IMR-90 (cell line): ENCODE results near the gene MSH2. TPM values are rescaled to one million over a fixed set of nuclear protein-coding genes. Genes with fewer than 3 reads are reported as not detected.
"Not testable (repeated sequence)": the region's sequence is repeated elsewhere in the genome, so short reads cannot be mapped to it uniquely, and the experiment has no call there.

ENCODE experiments used
- ATAC-seq: fragments of 200-7000 bp; cut with Tn5 transposase; 2 replicates; pipeline ENCODE4 v1.9.1; 2020; ENCODE audit warnings: low read depth, mild to moderate bottlenecking, moderate library complexity
- BruUV-seq: library from RNA; stranded (reverse); fragments of 400-500 nt; replicated peaks from 2 replicates; lab custom pipeline; 2021; lab: Mats Ljungman, UMichigan
- CTCF ChIA-PET: fragments of 300-600 bp; formaldehyde crosslinking; extraction: SDS; loops from one replicate; lab custom pipeline; 2021; ENCODE audit warnings: antibody characterized with exemption; lab: Yijun Ruan, JAX
- POLR2A ChIA-PET: fragments of 300-600 bp; sonication (Branson Sonifier 250); formaldehyde crosslinking; loops from one replicate; lab custom pipeline; 2022; ENCODE audit warnings: antibody characterized with exemption; ENCODE audit not compliant: unreplicated experiment; lab: Charles Lee
- DNase-seq: peaks from one replicate; pipeline ENCODE4 v3.0.0; 2013
- H2AFZ ChIP-seq: replicated peaks from 2 replicates; pipeline ENCODE3; 2013; ENCODE audit warnings: low read length, mild to moderate bottlenecking; ENCODE audit not compliant: poor library complexity
- H2AK5ac ChIP-seq: 2 replicates; pipeline ENCODE4 v1.6.1; 2013; ENCODE audit warnings: low read depth, low read length, inconsistent platforms
- H2AK9ac ChIP-seq: replicated peaks from 2 replicates; pipeline ENCODE3; 2013; ENCODE audit warnings: mild to moderate bottlenecking, low read depth, low read length, moderate library complexity; ENCODE audit not compliant: poor library complexity
- H2BK120ac ChIP-seq: 2 replicates; pipeline ENCODE4 v1.6.1; 2013; ENCODE audit warnings: low read depth, low read length, inconsistent platforms
- H2BK15ac ChIP-seq: 3 replicates; pipeline ENCODE4 v1.6.1; 2013; ENCODE audit warnings: low read depth, low read length, inconsistent platforms
- H2BK20ac ChIP-seq: 2 replicates; pipeline ENCODE4 v1.6.1; 2013; ENCODE audit warnings: low read depth, mild to moderate bottlenecking, inconsistent platforms, low read length, moderate library complexity
- H2BK5ac ChIP-seq: 2 replicates; pipeline ENCODE4 v1.6.1; 2013; ENCODE audit warnings: mild to moderate bottlenecking, low read depth, low read length, inconsistent platforms; ENCODE audit not compliant: poor library complexity, severe bottlenecking
- H3K14ac ChIP-seq: replicated peaks from 2 replicates; pipeline ENCODE4 v1.6.1; 2013; ENCODE audit warnings: low read depth, low read length, inconsistent platforms
- H3K18ac ChIP-seq: 2 replicates; pipeline ENCODE4 v1.6.1; 2013; ENCODE audit warnings: low read depth, low read length, control low read depth
- H3K23ac ChIP-seq: 2 replicates; pipeline ENCODE4 v1.6.1; 2013; ENCODE audit warnings: low read depth, low read length, inconsistent platforms
- H3K27ac ChIP-seq: 2 replicates; pipeline ENCODE4 v1.5.1; 2013; ENCODE audit warnings: mild to moderate bottlenecking, control low read depth, low read length; ENCODE audit not compliant: insufficient read depth
- H3K27me3 ChIP-seq: 2 replicates; pipeline ENCODE4 v1.6.1; 2013; ENCODE audit warnings: low read length; ENCODE audit not compliant: control insufficient read depth, insufficient read depth
- H3K36me3 ChIP-seq: 2 replicates; pipeline ENCODE4 v1.6.1; 2013; ENCODE audit warnings: low read length, mixed read lengths; ENCODE audit not compliant: control insufficient read depth, insufficient read depth
- H3K4ac ChIP-seq: 2 replicates; pipeline ENCODE4 v1.6.1; 2013; ENCODE audit warnings: low read depth, low read length, inconsistent platforms
- H3K4me1 ChIP-seq: 2 replicates; pipeline ENCODE4 v1.6.1; 2013; ENCODE audit warnings: low read length, mixed read lengths; ENCODE audit not compliant: control insufficient read depth, insufficient read depth
- H3K4me2 ChIP-seq: 2 replicates; pipeline ENCODE4 v1.6.1; 2013; ENCODE audit warnings: low read depth, mild to moderate bottlenecking, control low read depth, low read length, moderate library complexity
- H3K4me3 ChIP-seq: 2 replicates; pipeline ENCODE4 v1.5.1; 2013; ENCODE audit warnings: low read depth, mild to moderate bottlenecking, control low read depth, low read length, moderate library complexity; ENCODE audit not compliant: insufficient read depth
- H3K56ac ChIP-seq: 2 replicates; pipeline ENCODE4 v1.6.1; 2013; ENCODE audit warnings: low read length, inconsistent platforms; ENCODE audit not compliant: insufficient read depth; ENCODE audit errors: extremely low read depth
- H3K79me1 ChIP-seq, 2 experiments: 2 replicates each; pipeline ENCODE4 v1.6.1; 2013; ENCODE audit warnings: low read length in 2 of 2, inconsistent platforms in 1 of 2, low read depth in 1 of 2
- H3K9ac ChIP-seq: 2 replicates; pipeline ENCODE4 v1.6.1; 2013; ENCODE audit warnings: low read depth, low read length, control low read depth
- H3K9me1 ChIP-seq: 2 replicates; pipeline ENCODE4 v1.6.1; 2013; ENCODE audit warnings: low read length, inconsistent platforms; ENCODE audit not compliant: insufficient read depth
- H3K9me3 ChIP-seq: 2 replicates; pipeline ENCODE4 v1.6.1; 2013; ENCODE audit warnings: low read length; ENCODE audit not compliant: control insufficient read depth, insufficient read depth
- H4K20me1 ChIP-seq: 2 replicates; pipeline ENCODE4 v1.6.1; 2013; ENCODE audit warnings: low read length, inconsistent platforms; ENCODE audit not compliant: insufficient read depth
- H4K5ac ChIP-seq: 2 replicates; pipeline ENCODE4 v1.6.1; 2013; ENCODE audit warnings: mild to moderate bottlenecking, low read depth, low read length, control low read depth
- H4K8ac ChIP-seq, 2 experiments: 2 replicates each; pipeline ENCODE4 v1.6.1; 2013; ENCODE audit warnings: low read depth in 2 of 2, low read length in 2 of 2, control low read depth in 1 of 2, inconsistent platforms in 1 of 2
- H4K91ac ChIP-seq: 2 replicates; pipeline ENCODE4 v1.6.1; 2013; ENCODE audit warnings: low read depth, low read length, inconsistent platforms; ENCODE audit not compliant: insufficient read depth
- BHLHE40 ChIP-seq: fragments of 150-350 bp; IDR thresholded peaks from 2 replicates; pipeline ENCODE4 v1.6.1; 2016; ENCODE audit warnings: mild to moderate bottlenecking, low read depth, low read length
- CEBPB ChIP-seq: IDR thresholded peaks from 2 replicates; pipeline ENCODE4 v1.6.1; 2012; ENCODE audit warnings: low read depth, low read length, improper control_type of control experiment
- WGBS, 2 experiments: methylation state at CpG; one replicate each; pipeline versions ENCODE4 v1.1.5 to v1.1.7; 2013; ENCODE audit warnings: missing lambda C conversion rate in 2 of 2; ENCODE audit not compliant: insufficient read length in 1 of 2; ENCODE audit errors: extremely low coverage in 2 of 2; 5-methylcytosine and 5-hydroxymethylcytosine counted together
- dilution Hi-C: fragments of 300-500 bp; cut with HindIII; formaldehyde crosslinking; loops from one replicate; pipeline ENCODE4 v1.14.3; 2018; ENCODE audit warnings: low sequenced_read_pairs; ENCODE audit not compliant: unreplicated experiment
- in situ Hi-C: fragments of 300-500 bp; cut with MboI; formaldehyde crosslinking; loops from 3 replicates; pipeline ENCODE4 v1.14.3; 2019; ENCODE audit warnings: low sequenced_read_pairs, inconsistent platforms, mixed read lengths
- intact Hi-C: fragments of 100-400 bp; cut with micrococcal nuclease; formaldehyde crosslinking; loops from 2 replicates; pipeline ENCODE4 v1.10.0; 2022
- polyA plus RNA-seq, 3 experiments: library from polyadenylated mRNA; depleted of rRNA; stranded (reverse); fragments of >200 nt; gene quantifications; 2 replicates each; pipeline ENCODE4 v1.2.3, GENCODE V29; 2012; ENCODE audit warnings: low replicate concordance in 1 of 3
- total RNA-seq: library from RNA; depleted of rRNA; stranded (reverse); fragments of >200 nt; gene quantifications from 2 replicates; pipeline ENCODE4 v1.2.3, GENCODE V29; 2012

MSH2 gene
- total and polyA plus RNA-seq, 2 of the 4 experiments (the other 2 are of a cell fraction): 13.8 to 22.6 TPM

DNA sequence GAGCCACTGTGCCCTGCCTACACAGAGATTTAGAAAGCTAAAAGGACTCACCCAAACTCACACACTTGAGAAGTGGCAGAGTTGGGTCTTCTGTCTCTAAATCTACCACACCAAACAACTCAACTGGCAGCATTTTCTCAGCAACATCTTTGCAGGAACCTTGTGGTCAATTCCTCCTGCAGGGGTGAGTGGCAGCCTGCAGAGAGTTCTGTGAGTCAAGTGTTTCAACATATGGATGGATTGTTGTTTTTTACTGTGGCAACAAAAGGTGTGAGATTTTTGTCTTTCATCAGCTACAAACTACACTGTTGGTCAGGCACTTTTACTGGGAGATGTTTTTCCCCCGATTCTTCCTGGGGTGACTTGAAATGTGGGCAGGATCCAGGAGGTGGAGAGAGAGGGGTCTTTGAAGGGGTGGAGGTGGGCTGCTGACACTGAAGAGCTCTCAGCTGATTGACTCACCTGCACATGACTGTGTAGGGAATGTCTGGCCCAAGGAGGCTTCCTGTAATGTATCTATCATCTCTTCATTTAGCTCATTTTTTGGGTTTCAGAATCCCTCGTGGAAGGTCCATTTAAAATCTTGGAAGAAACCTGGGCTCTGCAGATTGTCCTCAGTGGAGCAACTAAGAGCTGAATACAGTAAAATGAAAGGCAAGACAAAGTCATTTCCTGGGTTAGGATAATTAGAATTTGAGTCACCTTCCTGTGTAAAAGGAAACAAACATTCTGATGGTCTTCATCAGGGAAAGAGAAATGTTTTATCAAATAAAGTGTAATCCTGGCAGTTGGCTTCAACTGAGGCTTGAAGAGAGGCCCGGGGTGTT, 98.6 kb downstream of the MSH2 start:
- no TSS peak for BruUV-seq
- Histone ChIP-seq H3K4me2 (peak overlapping the region; percentile 61; the same call in 1 of the 2 replicates), H4K5ac (no peak overlapping the region), H3K36me3 (no peaks in the 10 kb centered on the region), H3K4ac (no peak overlapping the region), H2AFZ (no peak overlapping the region), H4K8ac (no peak overlapping the region), H2BK20ac (peak overlapping the region; percentile 1; the same call in 1 of the 2 replicates), H2BK15ac (no peak overlapping the region), H2BK5ac (no peak overlapping the region), H3K27me3 (peaks cover 10% of the 10 kb centered on the region), H3K23ac (no peak overlapping the region), H3K18ac (peak overlapping the region; percentile 53; the same call in 1 of the 2 replicates), H3K9me3 (peaks cover 13% of the 10 kb centered on the region), H3K9me1 (no peaks in the 10 kb centered on the region), H3K9ac (0 out of 2 replicates have a peak overlapping the region, but pooled peaks have one; percentile 16), H3K4me1 (peaks cover 7% of the 10 kb centered on the region; the same call in 1 of the 2 replicates), H2BK120ac (no peak overlapping the region), H2AK5ac (no peak overlapping the region), H3K27ac (no peak overlapping the region), H3K4me3 (no peak overlapping the region), H4K20me1 (no peaks in the 10 kb centered on the region; the same call in 1 of the 2 replicates), H3K56ac (no peak overlapping the region), H3K79me1 (no peaks in the 10 kb centered on the region), H3K14ac (no peak overlapping the region), H2AK9ac (no peak overlapping the region), H4K91ac (no peak overlapping the region)
- POLR2A ChIA-PET: no interaction called here
- no CpG with 5 or more reads among the region's 3 CpGs for WGBS, 2 experiments
- peak; percentile 37 for DNase-seq
- in situ Hi-C loops (no loop called here), dilution Hi-C loops (no loop called here), intact Hi-C loops (no loop called here)
- peak; percentile 27; the same call in 1 of the 2 replicates for ATAC-seq
- TF ChIP-seq BHLHE40 (no peak), CEBPB (peak; percentile 16; the same call in 1 of the 2 replicates)
- CTCF ChIA-PET: no interaction called here

DNA sequence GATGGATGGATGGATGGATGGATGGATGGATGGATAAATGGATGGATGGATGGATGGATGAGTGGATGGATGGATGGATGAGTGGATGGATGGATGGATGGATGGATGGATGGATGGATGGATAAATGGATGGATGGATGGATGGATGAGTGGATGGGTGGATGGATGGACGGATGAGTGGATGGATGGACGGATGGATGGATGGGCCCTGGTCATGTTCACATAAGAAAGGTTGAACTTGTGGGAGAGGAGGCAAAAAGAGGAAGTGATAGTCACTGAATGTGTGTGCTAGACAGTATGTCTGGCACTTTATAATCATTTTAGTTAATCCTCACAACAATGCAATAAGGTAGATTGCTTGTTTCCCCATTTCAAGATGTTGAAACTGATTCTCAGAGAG, 99.5 kb downstream of the MSH2 start:
- BruUV-seq, H3K36me3 ChIP-seq: not testable (repeated sequence)

More for the DNA sequence above, 99.5 kb downstream of the MSH2 start:
- H3K9ac ChIP-seq, H4K5ac ChIP-seq, H2BK20ac ChIP-seq, H3K27ac ChIP-seq, H3K4me1 ChIP-seq, H2BK120ac ChIP-seq, H3K4me3 ChIP-seq, H4K8ac ChIP-seq, H2BK15ac ChIP-seq, H3K18ac ChIP-seq, in situ Hi-C loops, H3K14ac ChIP-seq, H4K20me1 ChIP-seq, H2AK5ac ChIP-seq, H3K23ac ChIP-seq, H2BK5ac ChIP-seq, H3K56ac ChIP-seq, ATAC-seq, H2AFZ ChIP-seq, DNase-seq, H3K4ac ChIP-seq, dilution Hi-C loops, H4K91ac ChIP-seq, H3K9me1 ChIP-seq, H2AK9ac ChIP-seq, H3K79me1 ChIP-seq, H3K4me2 ChIP-seq, POLR2A ChIA-PET, CTCF ChIA-PET, intact Hi-C loops: not testable (repeated sequence)
- Histone ChIP-seq H3K9me3 (peaks cover 13% of the 10 kb centered on the region), H3K27me3 (peaks cover 12% of the 10 kb centered on the region)
- WGBS, 2 experiments: 83% methylated on average over 1 of the region's 2 CpGs; no CpG with 5 or more reads in 1 of the 2 experiments
